HFFc6 (cell line): ENCODE results near the gene FILIP1L. TPM values are rescaled to one million over a fixed set of nuclear protein-coding genes. Genes with fewer than 3 reads are reported as not detected.
A peak's percentile ranks its signal among the peaks of the same experiment; 100 is the strongest.

Source experiments
- DNase-seq: peaks from one replicate; pipeline ENCODE4 v3.0.0-alpha.2; 2018
- H3K27ac Mint-ChIP-seq: 2 replicates; pipeline ENCODE4 v1.8.0; 2020; ENCODE audit warnings: mild to moderate bottlenecking, mixed read lengths
- H3K27me3 Mint-ChIP-seq: 2 replicates; pipeline ENCODE4 v1.8.0; 2021; ENCODE audit warnings: mild to moderate bottlenecking, moderate library complexity, mixed read lengths; ENCODE audit not compliant: insufficient read depth
- H3K36me3 Mint-ChIP-seq: 2 replicates; pipeline ENCODE4 v1.8.0; 2021; ENCODE audit warnings: low read depth, mixed read lengths
- H3K4me1 Mint-ChIP-seq: 2 replicates; pipeline ENCODE4 v1.8.0; 2020; ENCODE audit warnings: low read depth, mixed read lengths
- H3K4me3 Mint-ChIP-seq: 2 replicates; pipeline ENCODE4 v1.8.0; 2020; ENCODE audit warnings: mild to moderate bottlenecking, moderate library complexity, mixed read lengths
- H3K9me3 Mint-ChIP-seq: 2 replicates; pipeline ENCODE4 v1.8.0; 2020; ENCODE audit warnings: mild to moderate bottlenecking, mixed read lengths
- total RNA-seq, 6 experiments: library from RNA; stranded (reverse); fragmentation: NEBNext Ultra II Directional; extraction: Animal tissue kit (Norgen Biotek cat#: 25700); gene quantifications; 2 replicates in 1 of 6; 3 replicates in 5 of 6; pipeline ENCODE4 v1.2.3, GENCODE V29; 2021
- TF ChIP-seq, protein P1 (sequence below): fragments of 200-600 bp; sonication (generic); IDR thresholded peaks from 2 replicates; pipeline ENCODE4 v1.5.0; 2021; ENCODE audit warnings: antibody characterized with exemption, mild to moderate bottlenecking

FILIP1L gene
- total RNA-seq, 6 experiments from 2014 or later, result 37.8 to 54.7 (median 48.2) TPM

DNA sequence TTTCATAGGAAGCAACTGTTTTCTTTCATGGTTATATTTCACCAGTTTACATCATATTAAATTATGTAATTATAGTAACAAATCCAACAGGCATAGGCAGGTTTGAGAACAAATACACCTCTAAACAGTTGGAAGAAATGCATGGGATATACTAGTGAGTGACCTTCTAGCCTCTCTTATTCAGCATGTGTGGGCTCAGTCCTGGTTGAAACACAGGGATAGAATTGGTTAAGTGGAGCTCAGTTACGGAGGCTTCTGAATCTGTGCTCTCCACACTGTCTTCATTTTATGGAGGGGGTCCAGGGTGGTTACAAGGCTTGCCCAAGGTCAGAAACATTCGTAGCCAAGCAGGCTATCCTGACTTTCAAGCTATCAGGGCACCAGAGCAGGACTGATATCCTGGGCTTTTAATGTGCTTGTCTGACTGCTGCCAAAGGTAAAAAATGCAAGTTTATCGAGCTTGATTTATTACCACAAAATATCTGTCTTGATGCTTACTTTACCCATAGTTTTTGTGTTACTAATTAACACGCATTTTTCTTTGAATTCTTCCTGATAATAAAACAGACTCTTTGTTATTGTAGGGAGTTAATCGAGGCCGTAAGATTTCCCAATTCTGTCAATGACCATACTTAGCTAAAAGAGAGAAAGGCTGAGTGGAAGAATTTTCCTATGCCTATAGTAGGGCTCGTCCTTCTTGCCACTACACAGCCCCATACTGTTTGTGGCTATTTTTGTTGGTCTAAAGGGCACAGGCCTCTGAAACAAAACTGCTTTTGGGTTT is 89.6 kb downstream of the FILIP1L start:
- H3K9me3 Mint-ChIP-seq, result no peaks in the 10 kb centered on the region
- H3K4me1 Mint-ChIP-seq, result peaks cover 36% of the 10 kb centered on the region
- H3K36me3 Mint-ChIP-seq, result no peaks in the 10 kb centered on the region
- H3K4me3 Mint-ChIP-seq, result no peak overlapping the region
- H3K27ac Mint-ChIP-seq, result no peak overlapping the region
- TF ChIP-seq, protein P1, sequence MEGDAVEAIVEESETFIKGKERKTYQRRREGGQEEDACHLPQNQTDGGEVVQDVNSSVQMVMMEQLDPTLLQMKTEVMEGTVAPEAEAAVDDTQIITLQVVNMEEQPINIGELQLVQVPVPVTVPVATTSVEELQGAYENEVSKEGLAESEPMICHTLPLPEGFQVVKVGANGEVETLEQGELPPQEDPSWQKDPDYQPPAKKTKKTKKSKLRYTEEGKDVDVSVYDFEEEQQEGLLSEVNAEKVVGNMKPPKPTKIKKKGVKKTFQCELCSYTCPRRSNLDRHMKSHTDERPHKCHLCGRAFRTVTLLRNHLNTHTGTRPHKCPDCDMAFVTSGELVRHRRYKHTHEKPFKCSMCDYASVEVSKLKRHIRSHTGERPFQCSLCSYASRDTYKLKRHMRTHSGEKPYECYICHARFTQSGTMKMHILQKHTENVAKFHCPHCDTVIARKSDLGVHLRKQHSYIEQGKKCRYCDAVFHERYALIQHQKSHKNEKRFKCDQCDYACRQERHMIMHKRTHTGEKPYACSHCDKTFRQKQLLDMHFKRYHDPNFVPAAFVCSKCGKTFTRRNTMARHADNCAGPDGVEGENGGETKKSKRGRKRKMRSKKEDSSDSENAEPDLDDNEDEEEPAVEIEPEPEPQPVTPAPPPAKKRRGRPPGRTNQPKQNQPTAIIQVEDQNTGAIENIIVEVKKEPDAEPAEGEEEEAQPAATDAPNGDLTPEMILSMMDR, result no peak
- no peak for DNase-seq
- no peaks in the 10 kb centered on the region; the same call in 1 of the 2 replicates for H3K27me3 Mint-ChIP-seq

DNA sequence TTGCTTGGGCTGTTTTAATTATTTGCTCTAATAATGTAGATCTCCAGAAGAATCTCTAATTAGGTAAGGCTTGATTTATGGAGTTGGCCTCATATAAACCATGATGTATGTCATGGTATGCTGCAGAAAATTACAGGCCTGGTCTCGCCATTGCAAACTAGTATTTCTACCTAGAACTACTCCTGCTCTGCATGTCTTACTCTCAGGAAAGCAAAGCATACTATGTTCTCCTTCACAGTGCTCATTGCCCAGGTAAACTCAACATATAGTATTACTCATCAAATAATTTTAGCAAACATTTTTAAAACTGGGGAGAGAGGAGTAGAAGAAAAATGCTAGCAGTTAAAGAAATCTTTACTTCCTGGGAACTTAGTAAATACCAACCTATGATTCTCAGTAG is 90.7 kb downstream of the FILIP1L start:
- Mint-ChIP-seq H3K27ac (peak overlapping the region; percentile 91), H3K9me3 (no peaks in the 10 kb centered on the region), H3K4me3 (peak overlapping the region; percentile 7; the same call in 1 of the 2 replicates), H3K36me3 (no peaks in the 10 kb centered on the region), H3K27me3 (no peaks in the 10 kb centered on the region; the same call in 1 of the 2 replicates), H3K4me1 (peaks cover 39% of the 10 kb centered on the region)
- no peak for DNase-seq
- TF ChIP-seq, protein P1, result no peak

DNA sequence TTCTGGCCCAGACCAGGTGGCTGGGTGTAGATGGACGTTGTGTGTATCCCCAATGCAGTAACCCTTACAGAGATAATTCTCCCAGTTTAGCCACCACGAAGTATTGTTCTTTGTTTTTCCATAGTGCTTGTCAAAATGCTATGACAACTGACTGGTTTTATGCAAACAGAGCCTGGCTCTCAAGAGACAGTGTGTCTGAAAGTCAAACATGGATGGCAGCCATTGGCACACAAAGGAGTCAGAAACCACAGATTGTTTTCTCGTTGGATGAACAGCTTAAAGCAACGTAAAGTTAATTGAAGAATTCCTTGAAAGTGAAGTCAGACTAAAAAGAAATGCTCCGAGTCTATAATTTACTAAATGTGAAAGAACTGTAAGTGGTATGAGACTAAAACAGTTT is 91.2 kb downstream of the FILIP1L start:
- peaks cover 39% of the 10 kb centered on the region for H3K4me1 Mint-ChIP-seq
- TF ChIP-seq, protein P1, result no peak
- H3K27me3 Mint-ChIP-seq, result no peaks in the 10 kb centered on the region; the same call in 1 of the 2 replicates
- H3K36me3 Mint-ChIP-seq, result no peaks in the 10 kb centered on the region
- peak; percentile 76 for DNase-seq
- peak overlapping the region; percentile 91 for H3K27ac Mint-ChIP-seq
- H3K4me3 Mint-ChIP-seq, result peak overlapping the region; percentile 7; the same call in 1 of the 2 replicates
- no peaks in the 10 kb centered on the region for H3K9me3 Mint-ChIP-seq

DNA sequence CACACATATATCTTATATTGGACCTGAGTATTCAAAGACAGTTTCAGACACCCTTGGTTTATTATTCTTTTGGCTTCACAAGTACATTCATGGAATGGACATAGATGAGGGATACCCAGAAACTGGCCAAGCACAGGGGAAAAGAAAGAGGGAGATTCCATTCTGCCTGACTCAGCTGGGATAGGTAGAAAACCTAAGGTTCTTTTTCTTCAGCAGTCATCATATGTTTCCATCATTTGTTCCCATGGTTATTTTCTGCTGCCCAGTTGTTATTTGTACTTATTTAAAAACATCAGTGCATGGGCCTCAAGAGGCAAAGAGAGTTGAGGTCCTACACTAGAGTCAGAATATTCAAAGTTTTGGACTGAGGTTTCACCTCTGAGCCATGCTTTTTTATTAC is 91.8 kb downstream of the FILIP1L start:
- Mint-ChIP-seq H3K36me3 (no peaks in the 10 kb centered on the region), H3K27me3 (no peaks in the 10 kb centered on the region; the same call in 1 of the 2 replicates), H3K4me1 (peaks cover 39% of the 10 kb centered on the region), H3K27ac (peak overlapping the region; percentile 91), H3K9me3 (no peaks in the 10 kb centered on the region), H3K4me3 (no peak overlapping the region)
- TF ChIP-seq, protein P1, result no peak
- no peak for DNase-seq

DNA sequence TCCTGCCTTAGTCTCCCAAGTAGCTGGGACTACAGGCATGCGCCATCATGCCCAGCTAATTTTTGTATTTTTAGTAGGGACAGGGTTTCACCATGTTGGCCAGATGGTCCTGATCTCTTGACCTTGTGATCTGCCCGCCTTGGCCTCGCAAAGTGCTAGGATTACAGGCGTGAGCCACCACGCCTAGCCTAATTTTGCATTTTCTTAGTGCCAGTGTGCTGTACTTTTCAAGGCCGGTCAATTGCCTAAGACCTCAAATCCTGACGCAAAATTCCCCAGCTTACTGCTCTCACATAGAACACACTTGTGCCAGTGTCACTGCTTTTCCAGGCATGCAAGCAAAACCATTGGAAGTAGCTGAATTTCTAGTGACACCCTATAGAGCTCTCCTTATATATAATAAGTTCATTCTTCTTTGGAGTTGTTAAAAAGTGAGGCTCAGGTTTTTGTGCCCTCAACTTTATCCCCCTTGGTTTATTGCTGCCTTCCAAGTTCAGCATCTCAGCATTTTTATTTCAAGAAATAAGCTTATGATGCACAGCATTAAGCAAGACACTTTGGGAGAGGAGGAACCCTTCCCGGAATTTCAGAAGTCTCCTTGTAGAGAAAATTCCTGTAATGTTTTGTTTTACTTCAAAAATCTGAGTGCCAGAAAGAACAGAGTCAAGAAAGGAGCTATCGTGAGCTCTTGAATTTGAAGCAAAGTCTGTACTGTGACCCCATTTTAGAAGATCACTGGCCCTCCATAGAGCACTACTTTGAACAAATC is 93.2 kb downstream of the FILIP1L start:
- DNase-seq, result no peak
- H3K4me3 Mint-ChIP-seq, result no peak overlapping the region
- no peaks in the 10 kb centered on the region; the same call in 1 of the 2 replicates for H3K27me3 Mint-ChIP-seq
- peaks cover 39% of the 10 kb centered on the region for H3K4me1 Mint-ChIP-seq
- no peaks in the 10 kb centered on the region for H3K9me3 Mint-ChIP-seq
- H3K27ac Mint-ChIP-seq, result no peak overlapping the region
- TF ChIP-seq, protein P1, result no peak
- H3K36me3 Mint-ChIP-seq, result no peaks in the 10 kb centered on the region
